ENCODE data around the gene LAMA4. TPM values are rescaled to one million over a fixed set of nuclear protein-coding genes. Genes with fewer than 3 reads are reported as not detected.

Gene LAMA4
- total RNA-seq, 1 donor from 2014 or later: 0.56 TPM

DNA sequence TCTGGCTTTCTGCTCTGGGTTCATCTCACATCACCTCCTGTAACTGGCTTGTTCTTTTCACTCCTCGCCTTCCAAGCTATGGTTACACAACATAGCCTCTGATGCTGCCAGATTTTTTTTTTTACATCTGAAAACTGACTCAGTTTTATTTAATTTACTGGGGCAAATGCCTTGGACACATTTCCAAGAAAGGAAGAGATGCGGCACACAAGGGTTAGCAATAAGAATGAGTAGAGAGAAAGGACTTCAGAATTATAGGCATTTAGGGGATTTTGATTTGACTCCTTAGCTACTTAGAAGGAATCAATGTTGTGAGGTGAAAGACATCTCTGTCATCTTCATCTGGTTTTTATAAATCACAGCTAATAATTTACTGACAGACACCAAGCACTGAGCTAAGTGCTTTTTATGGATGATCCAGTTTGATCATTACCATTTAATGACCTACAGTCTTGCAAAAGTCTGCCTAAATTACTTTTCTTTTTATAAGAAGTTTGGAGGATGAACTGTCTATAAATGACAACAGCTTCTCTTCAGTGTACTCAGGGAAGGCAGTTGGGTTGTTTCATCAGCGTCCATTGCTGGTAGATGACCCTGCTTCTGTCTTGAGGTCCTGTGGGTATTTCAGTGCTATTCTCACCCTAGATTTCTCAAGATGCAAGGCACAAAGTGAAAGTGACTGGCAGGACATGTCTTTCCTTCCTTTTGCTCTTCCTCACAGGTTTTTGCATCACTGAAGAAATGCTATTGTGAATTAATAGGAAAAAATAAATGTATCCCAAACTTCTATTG lies 31.1 kb downstream of the LAMA4 start:
- no peak overlapping the region for H3K4me3 Mint-ChIP-seq
- no peaks in the 10 kb centered on the region for H3K36me3 Mint-ChIP-seq
- H3K27me3 Mint-ChIP-seq (ENCODE audit: insufficient read depth, low read depth): peaks cover 3% of the 10 kb centered on the region
- H3K9me3 Mint-ChIP-seq: no peaks in the 10 kb centered on the region
- Histone ChIP-seq H3K9ac (no peak overlapping the region), H4K20me1 (ENCODE audit: low read depth) (no peaks in the 10 kb centered on the region), H3K4me2 (no peak overlapping the region), H2AFZ (replicated peaks) (no peak overlapping the region), H3K79me2 (ENCODE audit: low read depth) (no peaks in the 10 kb centered on the region), H3K27ac (no peak overlapping the region), H3F3A (ENCODE audit: low read depth) (no peaks in the 10 kb centered on the region), H3K4me1 (peaks cover 6% of the 10 kb centered on the region), H3K27me3 (no peaks in the 10 kb centered on the region), H3K4me3 (no peak overlapping the region), H3K9me3 (ENCODE audit: low read depth) (no peaks in the 10 kb centered on the region), H3K36me3 (no peaks in the 10 kb centered on the region)
- TF ChIP-seq EZH2 (IDR thresholded peaks at IDR 0.05): no peak
- TF ChIP-seq, protein P1, sequence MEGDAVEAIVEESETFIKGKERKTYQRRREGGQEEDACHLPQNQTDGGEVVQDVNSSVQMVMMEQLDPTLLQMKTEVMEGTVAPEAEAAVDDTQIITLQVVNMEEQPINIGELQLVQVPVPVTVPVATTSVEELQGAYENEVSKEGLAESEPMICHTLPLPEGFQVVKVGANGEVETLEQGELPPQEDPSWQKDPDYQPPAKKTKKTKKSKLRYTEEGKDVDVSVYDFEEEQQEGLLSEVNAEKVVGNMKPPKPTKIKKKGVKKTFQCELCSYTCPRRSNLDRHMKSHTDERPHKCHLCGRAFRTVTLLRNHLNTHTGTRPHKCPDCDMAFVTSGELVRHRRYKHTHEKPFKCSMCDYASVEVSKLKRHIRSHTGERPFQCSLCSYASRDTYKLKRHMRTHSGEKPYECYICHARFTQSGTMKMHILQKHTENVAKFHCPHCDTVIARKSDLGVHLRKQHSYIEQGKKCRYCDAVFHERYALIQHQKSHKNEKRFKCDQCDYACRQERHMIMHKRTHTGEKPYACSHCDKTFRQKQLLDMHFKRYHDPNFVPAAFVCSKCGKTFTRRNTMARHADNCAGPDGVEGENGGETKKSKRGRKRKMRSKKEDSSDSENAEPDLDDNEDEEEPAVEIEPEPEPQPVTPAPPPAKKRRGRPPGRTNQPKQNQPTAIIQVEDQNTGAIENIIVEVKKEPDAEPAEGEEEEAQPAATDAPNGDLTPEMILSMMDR (IDR thresholded peaks at IDR 0.05): no peak
- TF ChIP-seq EZH2phosphoT487 (IDR thresholded peaks at IDR 0.05): no peak
- no peak for DNase-seq (ENCODE audit: low spot score)
- H3K27ac Mint-ChIP-seq: no peak overlapping the region
- H3K4me1 Mint-ChIP-seq: no peaks in the 10 kb centered on the region

DNA sequence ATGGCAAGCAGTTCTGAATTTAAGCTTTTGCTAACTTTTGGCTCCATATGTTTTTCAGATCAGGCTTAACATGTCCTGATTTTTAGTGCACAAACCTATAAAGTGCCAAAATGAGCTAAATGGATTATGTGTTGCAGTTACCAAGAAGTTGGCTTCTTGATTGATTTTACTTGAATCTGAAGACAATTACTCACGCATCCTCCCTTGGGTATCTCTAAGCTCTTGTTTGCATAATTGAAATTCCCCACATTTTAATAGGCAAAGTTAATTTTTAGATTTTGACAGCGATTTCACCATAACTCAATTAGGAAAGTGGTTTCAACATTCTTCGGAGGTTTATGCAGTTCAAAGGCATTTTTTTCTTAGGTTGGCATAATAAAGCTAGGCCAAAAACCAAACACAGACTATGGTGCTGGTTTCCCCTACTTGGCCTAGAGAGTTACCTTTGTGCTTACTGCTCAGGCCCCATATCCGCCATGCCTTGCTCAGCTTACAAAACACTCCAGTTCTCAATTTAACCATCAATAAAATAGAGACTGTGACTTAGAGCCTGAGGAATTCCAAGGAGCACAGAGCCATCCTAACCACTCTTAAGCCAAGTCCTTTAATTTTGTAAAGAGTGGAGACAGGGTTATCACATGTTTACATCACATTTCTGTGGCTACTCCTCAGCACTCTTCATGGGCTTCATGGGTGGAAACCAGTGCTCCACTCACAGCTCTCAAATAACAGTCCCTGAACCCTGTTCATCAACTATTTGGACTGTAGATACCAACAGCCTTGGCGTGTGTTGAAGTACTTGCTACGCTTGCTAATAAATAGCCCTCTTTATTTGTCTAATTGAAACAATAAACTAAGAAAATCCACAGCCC lies 32.1 kb downstream of the LAMA4 start:
- Histone ChIP-seq H4K20me1 (ENCODE audit: low read depth) (no peaks in the 10 kb centered on the region), H3K79me2 (ENCODE audit: low read depth) (no peaks in the 10 kb centered on the region), H3K27me3 (no peaks in the 10 kb centered on the region), H3K9me3 (ENCODE audit: low read depth) (no peaks in the 10 kb centered on the region), H2AFZ (replicated peaks) (peak overlapping the region; percentile 30), H3K4me3 (no peak overlapping the region), H3K9ac (no peak overlapping the region), H3K4me1 (no peaks in the 10 kb centered on the region), H3K4me2 (no peak overlapping the region), H3K27ac (no peak overlapping the region), H3K36me3 (no peaks in the 10 kb centered on the region), H3F3A (ENCODE audit: low read depth) (no peaks in the 10 kb centered on the region)
- DNase-seq (ENCODE audit: low spot score): no peak
- Mint-ChIP-seq H3K36me3 (no peaks in the 10 kb centered on the region), H3K4me1 (peaks cover 7% of the 10 kb centered on the region), H3K27ac (no peak overlapping the region), H3K27me3 (ENCODE audit: insufficient read depth, low read depth) (peaks cover 2% of the 10 kb centered on the region), H3K9me3 (no peaks in the 10 kb centered on the region), H3K4me3 (no peak overlapping the region)
- TF ChIP-seq, protein P1 (IDR thresholded peaks at IDR 0.05): no peak
- TF ChIP-seq EZH2 (IDR thresholded peaks at IDR 0.05) (no peak), EZH2phosphoT487 (IDR thresholded peaks at IDR 0.05) (no peak)

DNA sequence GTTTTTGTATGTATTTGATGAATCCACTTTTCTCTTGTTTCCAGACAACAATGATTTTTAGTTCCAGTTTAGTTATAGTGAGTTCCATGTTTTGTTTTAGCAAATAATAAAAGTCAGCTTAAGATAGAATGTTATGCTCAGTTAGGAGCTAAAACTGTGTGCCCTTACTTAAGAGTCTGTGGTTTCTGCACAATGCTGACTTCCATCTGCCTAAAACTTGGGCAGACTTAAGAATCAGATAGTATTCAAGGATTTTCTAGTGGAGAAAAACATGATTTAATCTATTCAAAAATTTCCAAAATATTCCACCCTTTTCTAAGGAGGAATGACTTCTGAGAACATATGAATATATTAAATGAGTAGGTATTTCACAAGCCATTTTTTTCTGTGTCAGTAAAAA lies 32.8 kb downstream of the LAMA4 start:
- Mint-ChIP-seq H3K4me3 (no peak overlapping the region), H3K27ac (no peak overlapping the region), H3K4me1 (peaks cover 14% of the 10 kb centered on the region), H3K36me3 (no peaks in the 10 kb centered on the region), H3K9me3 (no peaks in the 10 kb centered on the region), H3K27me3 (ENCODE audit: insufficient read depth, low read depth) (peaks cover 2% of the 10 kb centered on the region)
- Histone ChIP-seq H3K4me3 (no peak overlapping the region), H3K4me2 (no peak overlapping the region), H3K36me3 (no peaks in the 10 kb centered on the region), H3K27me3 (no peaks in the 10 kb centered on the region), H2AFZ (replicated peaks) (no peak overlapping the region), H3K4me1 (no peaks in the 10 kb centered on the region), H4K20me1 (ENCODE audit: low read depth) (no peaks in the 10 kb centered on the region), H3K27ac (no peak overlapping the region), H3K79me2 (ENCODE audit: low read depth) (no peaks in the 10 kb centered on the region), H3K9me3 (ENCODE audit: low read depth) (no peaks in the 10 kb centered on the region), H3F3A (ENCODE audit: low read depth) (no peaks in the 10 kb centered on the region), H3K9ac (no peak overlapping the region)
- DNase-seq (ENCODE audit: low spot score): no peak
- TF ChIP-seq, protein P1 (IDR thresholded peaks at IDR 0.05): no peak
- TF ChIP-seq EZH2 (IDR thresholded peaks at IDR 0.05) (no peak), EZH2phosphoT487 (IDR thresholded peaks at IDR 0.05) (no peak)

Data from neural progenitor cell (in vitro differentiated cells).